HL-60/S4 (cell line): ENCODE data around the gene CXXC5.
"Not testable (repeated sequence)": the region's sequence is repeated elsewhere in the genome, so short reads cannot be mapped to it uniquely, and the experiment has no call there.

ENCODE experiments used
- in situ Hi-C: fragments of 300-500 bp; cut with MboI; formaldehyde crosslinking; loops from 2 replicates; pipeline ENCODE4 v1.14.3; 2022; ENCODE audit warnings: low sequenced_read_pairs

The CXXC5 gene

GRCh38 chr5:139707445-139708003, 59.4 kb downstream of the CXXC5 start:
- in situ Hi-C loops = no loop called here

GRCh38 chr5:139708434-139708861, 60.3 kb downstream of the CXXC5 start:
- in situ Hi-C loops = no loop called here

- in situ Hi-C loops = no loop called here
These were observed 60.9 kb downstream of the CXXC5 start for GRCh38 chr5:139708877-139709581.

GRCh38 chr5:139709582-139710318, 61.6 kb downstream of the CXXC5 start:
- in situ Hi-C loops = no loop called here

GRCh38 chr5:139710319-139711066, 62.3 kb downstream of the CXXC5 start:
- in situ Hi-C loops = no loop called here

GRCh38 chr5:139711067-139711905, 63.1 kb downstream of the CXXC5 start:
- in situ Hi-C loops = no loop called here

- in situ Hi-C loops = no loop called here
These were observed 63.7 kb downstream of the CXXC5 start for GRCh38 chr5:139711906-139712224.

GRCh38 chr5:139712412-139712811, 64.3 kb downstream of the CXXC5 start:
- in situ Hi-C loops = no loop called here

- in situ Hi-C loops = not testable (repeated sequence)
These were observed 65.7 kb downstream of the CXXC5 start for GRCh38 chr5:139713898-139714297.

GRCh38 chr5:139717221-139717620, 69.1 kb downstream of the CXXC5 start:
- in situ Hi-C loops = no loop called here

GRCh38 chr5:139718403-139718802, 70.3 kb downstream of the CXXC5 start:
- in situ Hi-C loops = not testable (repeated sequence)

- in situ Hi-C loops = not testable (repeated sequence)
These were observed 71.8 kb downstream of the CXXC5 start for GRCh38 chr5:139719970-139720369.

GRCh38 chr5:139723986-139724587, 75.9 kb downstream of the CXXC5 start:
- in situ Hi-C loops = no loop called here

- in situ Hi-C loops = no loop called here
These were observed 77.1 kb downstream of the CXXC5 start for GRCh38 chr5:139725073-139725830.

GRCh38 chr5:139726248-139726647, 78.1 kb downstream of the CXXC5 start:
- in situ Hi-C loops = no loop called here

- in situ Hi-C loops = not testable (repeated sequence)
These were observed 79.5 kb downstream of the CXXC5 start for GRCh38 chr5:139727615-139728014.

- in situ Hi-C loops = no loop called here
These were observed 83.1 kb downstream of the CXXC5 start for GRCh38 chr5:139731281-139731680.

GRCh38 chr5:139732019-139732418, 83.9 kb downstream of the CXXC5 start:
- in situ Hi-C loops = no loop called here

- in situ Hi-C loops = no loop called here
These were observed 85.0 kb downstream of the CXXC5 start for GRCh38 chr5:139733010-139733688.
